GM23248 (cell line): Measurements from ENCODE around the gene SMC1B.

Experiments
- EZH2 ChIP-seq: fragments of 200-600 bp; sonication (generic); IDR thresholded peaks from 2 replicates; pipeline ENCODE4 v1.6.1; 2018; ENCODE audit warnings: antibody characterized with exemption, mild to moderate bottlenecking; ENCODE audit not compliant: insufficient read depth, poor library complexity, severe bottlenecking
- EZH2phosphoT487 ChIP-seq: fragments of 200-600 bp; sonication (generic); IDR thresholded peaks from 2 replicates; pipeline ENCODE4 v1.6.1; 2018; ENCODE audit warnings: antibody characterized with exemption, moderate library complexity, mild to moderate bottlenecking, low read depth; ENCODE audit not compliant: insufficient read depth

DNA sequence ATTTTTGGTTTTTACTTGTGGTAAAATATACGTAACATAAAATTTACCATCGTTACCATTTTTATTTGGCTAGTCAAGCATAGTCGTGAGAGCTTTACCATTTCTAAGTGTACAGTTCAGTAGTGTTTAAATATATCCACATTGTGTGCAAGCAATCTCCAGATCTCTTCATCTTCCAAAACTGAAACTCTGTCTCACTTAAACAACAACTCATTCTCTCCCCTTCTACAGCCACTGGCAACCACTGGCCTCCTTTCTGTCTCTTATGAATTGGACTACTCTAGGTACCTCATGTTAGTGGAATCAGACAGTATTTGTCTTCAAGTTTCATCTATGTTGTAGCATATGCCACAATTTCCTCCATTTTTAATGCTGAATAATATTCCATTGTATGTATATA, 37.4 kb downstream of the SMC1B start:
- TF ChIP-seq EZH2 (no peak), EZH2phosphoT487 (no peak)
